Naive B cell (primary cell): ENCODE measurements around the gene CTNNA1. TPM values are rescaled to one million over a fixed set of nuclear protein-coding genes. Genes with fewer than 3 reads are reported as not detected.

Experiments used
- ATAC-seq, 2 donors: fragments of 150-1000 bp; cut with Tn5 transposase; 2 replicates each; pipeline ENCODE4 v1.10.0; 2021; ENCODE audit warnings: low read depth in 2 of 2, mild to moderate bottlenecking in 2 of 2, moderate library complexity in 2 of 2
- DNase-seq: peaks from one replicate; pipeline ENCODE4 v3.0.0; 2022
- H3K27ac Mint-ChIP-seq, 6 donors: one replicate each; pipeline ENCODE4 v1.8.0; 2020 to 2022; ENCODE audit warnings: mild to moderate bottlenecking in 6 of 6, mixed read lengths in 6 of 6, moderate library complexity in 5 of 6, inconsistent platforms in 2 of 6
- H3K27me3 Mint-ChIP-seq, 3 donors: one replicate each; pipeline ENCODE4 v1.8.0; 2021 to 2022; ENCODE audit warnings: mixed read lengths in 3 of 3, mild to moderate bottlenecking in 1 of 3
- H3K36me3 Mint-ChIP-seq, 2 donors: one replicate each; pipeline ENCODE4 v1.8.0; 2020 to 2022; ENCODE audit warnings: mixed read lengths in 2 of 2, inconsistent platforms in 1 of 2, mild to moderate bottlenecking in 1 of 2
- H3K4me1 Mint-ChIP-seq, 3 donors: one replicate each; pipeline ENCODE4 v1.8.0; 2020 to 2022; ENCODE audit warnings: mixed read lengths in 3 of 3, inconsistent platforms in 1 of 3, mild to moderate bottlenecking in 1 of 3, moderate library complexity in 1 of 3
- H3K4me3 Mint-ChIP-seq, 8 donors: one replicate each; pipeline ENCODE4 v1.8.0; 2020 to 2022; ENCODE audit warnings: mild to moderate bottlenecking in 8 of 8, mixed read lengths in 8 of 8, moderate library complexity in 8 of 8, inconsistent platforms in 2 of 8
- H3K9me3 Mint-ChIP-seq, 7 donors: one replicate each; pipeline ENCODE4 v1.8.0; 2020 to 2022; ENCODE audit warnings: mixed read lengths in 7 of 7, mild to moderate bottlenecking in 5 of 7, inconsistent platforms in 2 of 7, moderate library complexity in 1 of 7
- polyA plus RNA-seq, 6 donors: library from polyadenylated mRNA; unstranded; fragments of 300-500 nt; fragmentation: Illumina TruSeq; gene quantifications; one replicate each; pipeline ENCODE4 v1.2.3, GENCODE V29; 2021; ENCODE audit warnings: low read depth in 6 of 6

The CTNNA1 gene
- polyA plus RNA-seq, 6 donors from 2014 or later, result 18.8 to 25.8 (median 23.7) TPM

- H3K4me1 Mint-ChIP-seq, result no peaks in the 10 kb centered on the region
- H3K27ac Mint-ChIP-seq, result peak overlapping the region in 1 of 6 donors; percentile 21
- ATAC-seq (no peak), DNase-seq (no peak)
- no peaks in the 10 kb centered on the region for H3K27me3 Mint-ChIP-seq
- H3K36me3 Mint-ChIP-seq, result no peaks in the 10 kb centered on the region
- H3K9me3 Mint-ChIP-seq, result no peaks in the 10 kb centered on the region
- H3K4me3 Mint-ChIP-seq, result no peak overlapping the region
These were observed 213.2 kb downstream of the CTNNA1 start for GRCh38 chr5:138966236-138966985.

- H3K36me3 Mint-ChIP-seq, result no peaks in the 10 kb centered on the region
- peak overlapping the region in 1 of 6 donors; percentile 71 for H3K27ac Mint-ChIP-seq
- no peaks in the 10 kb centered on the region for H3K9me3 Mint-ChIP-seq
- H3K27me3 Mint-ChIP-seq, result no peaks in the 10 kb centered on the region
- DNase-seq (no peak), ATAC-seq (no peak)
- H3K4me1 Mint-ChIP-seq, result no peaks in the 10 kb centered on the region
- H3K4me3 Mint-ChIP-seq, result no peak overlapping the region
These were observed 214.7 kb downstream of the CTNNA1 start for GRCh38 chr5:138967791-138968448.

GRCh38 chr5:138968601-138969000 lies 215.4 kb downstream of the CTNNA1 start:
- no peak overlapping the region for H3K4me3 Mint-ChIP-seq
- peak overlapping the region in 1 of 6 donors; percentile 71 for H3K27ac Mint-ChIP-seq
- no peaks in the 10 kb centered on the region for H3K36me3 Mint-ChIP-seq
- no peaks in the 10 kb centered on the region for H3K27me3 Mint-ChIP-seq
- no peaks in the 10 kb centered on the region for H3K4me1 Mint-ChIP-seq
- H3K9me3 Mint-ChIP-seq, result no peaks in the 10 kb centered on the region
- DNase-seq (no peak), ATAC-seq (no peak)

- Mint-ChIP-seq H3K27ac (no peak overlapping the region), H3K27me3 (no peaks in the 10 kb centered on the region), H3K4me1 (no peaks in the 10 kb centered on the region), H3K36me3 (no peaks in the 10 kb centered on the region), H3K4me3 (no peak overlapping the region), H3K9me3 (no peaks in the 10 kb centered on the region)
- ATAC-seq (no peak), DNase-seq (no peak)
These were observed 216.2 kb downstream of the CTNNA1 start for GRCh38 chr5:138969323-138970002.

- no peaks in the 10 kb centered on the region for H3K4me1 Mint-ChIP-seq
- H3K36me3 Mint-ChIP-seq, result no peaks in the 10 kb centered on the region
- H3K4me3 Mint-ChIP-seq, result no peak overlapping the region
- no peak for ATAC-seq
- no peaks in the 10 kb centered on the region for H3K27me3 Mint-ChIP-seq
- H3K9me3 Mint-ChIP-seq, result no peaks in the 10 kb centered on the region
- H3K27ac Mint-ChIP-seq, result no peak overlapping the region
- no peak for DNase-seq
These were observed 219.0 kb downstream of the CTNNA1 start for GRCh38 chr5:138972230-138972629.

GRCh38 chr5:138972836-138973235 lies 219.6 kb downstream of the CTNNA1 start:
- Mint-ChIP-seq H3K9me3 (no peaks in the 10 kb centered on the region), H3K27me3 (no peaks in the 10 kb centered on the region), H3K4me1 (no peaks in the 10 kb centered on the region), H3K4me3 (no peak overlapping the region), H3K27ac (no peak overlapping the region), H3K36me3 (no peaks in the 10 kb centered on the region)
- DNase-seq (no peak), ATAC-seq (no peak)

DNA sequence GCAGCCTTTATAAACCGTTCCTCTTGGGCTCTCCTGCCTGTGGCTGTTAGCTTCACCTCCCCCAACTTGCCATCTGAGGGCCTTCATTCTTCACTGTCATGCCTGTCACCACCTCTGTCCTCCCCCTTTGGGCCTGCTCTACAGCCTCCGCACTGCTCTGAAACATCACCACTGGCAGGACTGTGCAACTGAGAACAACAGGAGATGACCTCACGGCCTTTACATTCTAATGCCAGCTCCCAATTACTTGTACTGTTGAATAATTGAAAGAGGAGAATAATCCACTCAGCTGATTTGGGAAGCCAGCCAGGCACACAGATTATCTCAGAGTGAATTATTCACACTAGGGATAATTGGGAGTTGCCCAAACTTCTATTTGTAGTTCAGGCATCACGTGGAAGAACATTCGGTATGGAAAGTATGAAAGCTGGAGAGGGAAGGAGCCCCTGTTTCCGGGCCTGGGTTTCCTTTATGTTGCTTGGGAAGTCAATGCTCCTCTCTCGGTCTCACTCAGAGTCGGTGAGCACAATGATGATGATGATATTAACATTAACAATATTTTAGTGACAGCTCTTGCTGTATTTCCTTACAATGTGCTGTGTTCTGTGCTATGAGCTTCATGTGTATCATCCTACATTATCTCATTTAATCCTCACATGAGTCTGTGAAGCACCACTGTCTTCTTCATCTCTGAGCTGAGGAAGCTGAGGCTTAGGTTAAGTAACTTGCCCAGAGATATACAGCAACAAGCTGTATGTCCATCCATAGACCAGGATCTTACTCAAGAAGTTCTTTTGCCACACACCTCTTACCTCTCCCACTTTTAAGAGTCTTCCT lies 221.2 kb downstream of the CTNNA1 start:
- DNase-seq, result no peak
- Mint-ChIP-seq H3K36me3 (no peaks in the 10 kb centered on the region), H3K4me1 (no peaks in the 10 kb centered on the region), H3K9me3 (no peaks in the 10 kb centered on the region), H3K27me3 (no peaks in the 10 kb centered on the region), H3K4me3 (no peak overlapping the region), H3K27ac (peak overlapping the region in 1 of 6 donors; percentile 86)
- ATAC-seq, result no peak

GRCh38 chr5:138975098-138975847 lies 222.0 kb downstream of the CTNNA1 start:
- Mint-ChIP-seq H3K4me1 (no peaks in the 10 kb centered on the region), H3K4me3 (peak overlapping the region in 1 of 8 donors; percentile 35), H3K27ac (peak overlapping the region in 1 of 6 donors; percentile 26), H3K36me3 (peaks cover 0 to 5% of the 10 kb centered on the region in 2 donors), H3K27me3 (no peaks in the 10 kb centered on the region), H3K9me3 (no peaks in the 10 kb centered on the region)
- ATAC-seq (no peak), DNase-seq (no peak)

DNA sequence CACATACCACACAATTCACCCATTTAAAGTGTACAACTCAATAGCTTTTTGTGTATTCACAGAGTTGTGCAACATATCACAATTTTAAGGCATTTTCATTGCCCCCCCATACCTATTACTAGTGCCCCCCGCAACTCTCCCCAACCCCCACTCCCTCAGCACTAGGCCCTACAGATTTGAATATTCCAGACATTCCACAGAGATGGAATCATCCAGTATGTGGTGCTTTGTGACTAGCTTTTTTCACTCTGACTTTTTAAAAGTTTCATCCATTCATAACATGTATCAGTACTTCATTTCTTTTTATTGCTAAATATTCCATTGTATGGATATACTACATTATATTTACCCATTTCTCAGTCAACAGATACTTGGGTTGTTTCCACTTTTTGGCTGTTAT lies 224.9 kb downstream of the CTNNA1 start:
- H3K4me1 Mint-ChIP-seq, result no peaks in the 10 kb centered on the region
- no peaks in the 10 kb centered on the region for H3K9me3 Mint-ChIP-seq
- DNase-seq, result no peak
- ATAC-seq, result no peak
- H3K4me3 Mint-ChIP-seq, result no peak overlapping the region
- H3K36me3 Mint-ChIP-seq, result peaks cover 5 to 7% of the 10 kb centered on the region in 2 donors
- H3K27ac Mint-ChIP-seq, result no peak overlapping the region
- no peaks in the 10 kb centered on the region for H3K27me3 Mint-ChIP-seq

GRCh38 chr5:138978581-138978980 lies 225.4 kb downstream of the CTNNA1 start:
- Mint-ChIP-seq H3K27ac (no peak overlapping the region), H3K9me3 (no peaks in the 10 kb centered on the region), H3K4me1 (no peaks in the 10 kb centered on the region), H3K27me3 (no peaks in the 10 kb centered on the region), H3K36me3 (peaks cover 5 to 7% of the 10 kb centered on the region in 2 donors), H3K4me3 (no peak overlapping the region)
- no peak for ATAC-seq
- no peak for DNase-seq

DNA sequence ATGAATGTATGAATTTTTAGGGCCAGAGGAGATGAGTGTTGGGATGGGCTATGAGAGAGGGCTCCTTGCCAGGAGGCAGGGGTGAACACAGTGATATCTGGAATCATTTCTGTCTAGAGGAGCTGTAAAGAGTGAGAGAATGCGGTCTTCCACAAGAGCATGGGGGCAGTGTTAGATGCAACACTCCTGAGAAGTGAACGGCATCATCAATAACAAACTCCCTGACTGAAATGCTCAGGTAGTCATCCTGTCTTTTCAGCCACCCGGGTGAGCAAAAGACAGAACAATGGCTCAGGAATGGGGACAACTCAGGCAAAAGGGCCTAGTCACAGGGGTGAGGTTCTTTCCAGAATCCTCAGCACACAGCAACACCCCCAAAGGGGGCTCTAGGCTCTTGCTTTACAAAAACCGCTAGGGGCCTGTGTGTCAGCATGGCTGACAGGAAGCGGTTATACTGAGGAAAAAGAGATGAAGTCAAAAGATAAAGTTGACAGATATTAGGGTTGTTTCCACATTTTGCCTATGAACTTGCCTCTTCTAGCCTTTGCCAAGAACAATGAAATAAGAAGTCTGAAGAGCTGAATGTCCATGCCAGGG lies 226.6 kb downstream of the CTNNA1 start:
- Mint-ChIP-seq H3K4me3 (no peak overlapping the region), H3K4me1 (no peaks in the 10 kb centered on the region), H3K27ac (peak overlapping the region in 1 of 6 donors; percentile 74)

GRCh38 chr5:138980441-138980840 lies 227.2 kb downstream of the CTNNA1 start:
- Mint-ChIP-seq H3K4me1 (no peaks in the 10 kb centered on the region), H3K4me3 (no peak overlapping the region), H3K9me3 (no peaks in the 10 kb centered on the region), H3K27ac (no peak overlapping the region), H3K36me3 (peaks cover 5 to 7% of the 10 kb centered on the region in 2 donors), H3K27me3 (no peaks in the 10 kb centered on the region)
- DNase-seq (no peak), ATAC-seq (no peak)

More for the DNA sequence above, 226.6 kb downstream of the CTNNA1 start:
- peaks cover 5 to 7% of the 10 kb centered on the region in 2 donors for H3K36me3 Mint-ChIP-seq
- no peaks in the 10 kb centered on the region for H3K9me3 Mint-ChIP-seq
- no peak for DNase-seq
- H3K27me3 Mint-ChIP-seq, result no peaks in the 10 kb centered on the region
- no peak for ATAC-seq
